SKM-1 treated with dmso at 0.1 percent for 144 hours (cell line): ENCODE results near the gene PRSS2.

Experiments used
- DNase-seq: peaks from one replicate; lab custom pipeline; 2025; ENCODE audit not compliant: unreplicated experiment; lab: John Stamatoyannopoulos, UW

The PRSS2 gene

GRCh38 chr7:142819530-142819929 is 48.8 kb downstream of the PRSS2 start:
- no peak for DNase-seq

- DNase-seq: no peak
These were observed 51.9 kb downstream of the PRSS2 start for GRCh38 chr7:142822714-142823113.
